Testis (tissue), 2 donors: ENCODE measurements around the gene ARID5B.

Experiments used
- POLR2A ChIP-seq: fragments of 450-650 bp; IDR thresholded peaks from one replicate; pipeline ENCODE4 v1.6.1; 2017; ENCODE audit warnings: antibody characterized with exemption, mild to moderate bottlenecking, moderate library complexity
- TF ChIP-seq, protein P1 (sequence below), 3 experiments: fragments of 450-650 bp in 2 of 3; fragments of 200-600 bp in 1 of 3; sonication (generic) in 1 of 3; IDR thresholded peaks; one replicate each; pipeline ENCODE4 v1.5.1; 2016 to 2019; ENCODE audit warnings: antibody characterized with exemption in 3 of 3, mild to moderate bottlenecking in 2 of 3, moderate library complexity in 1 of 3

DNA sequence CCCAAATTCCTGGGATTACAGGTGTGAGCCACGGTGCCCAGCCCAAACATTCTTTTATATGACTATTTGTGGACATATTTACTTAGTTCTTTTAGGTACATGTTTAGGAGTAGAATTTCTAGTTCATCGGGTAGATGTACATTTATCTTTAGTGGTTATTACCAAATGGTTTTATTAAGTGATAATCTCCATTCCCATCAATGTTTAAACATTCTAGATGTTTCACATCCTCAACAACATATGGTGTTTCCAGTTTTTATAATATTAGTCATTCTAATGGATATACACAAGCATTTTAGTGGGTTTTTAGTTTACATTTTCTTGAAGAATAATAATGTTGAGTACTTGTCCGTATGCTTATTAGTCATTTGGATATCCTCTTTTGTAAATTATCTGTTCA lies 235.4 kb downstream of the ARID5B start:
- TF ChIP-seq, protein P1, sequence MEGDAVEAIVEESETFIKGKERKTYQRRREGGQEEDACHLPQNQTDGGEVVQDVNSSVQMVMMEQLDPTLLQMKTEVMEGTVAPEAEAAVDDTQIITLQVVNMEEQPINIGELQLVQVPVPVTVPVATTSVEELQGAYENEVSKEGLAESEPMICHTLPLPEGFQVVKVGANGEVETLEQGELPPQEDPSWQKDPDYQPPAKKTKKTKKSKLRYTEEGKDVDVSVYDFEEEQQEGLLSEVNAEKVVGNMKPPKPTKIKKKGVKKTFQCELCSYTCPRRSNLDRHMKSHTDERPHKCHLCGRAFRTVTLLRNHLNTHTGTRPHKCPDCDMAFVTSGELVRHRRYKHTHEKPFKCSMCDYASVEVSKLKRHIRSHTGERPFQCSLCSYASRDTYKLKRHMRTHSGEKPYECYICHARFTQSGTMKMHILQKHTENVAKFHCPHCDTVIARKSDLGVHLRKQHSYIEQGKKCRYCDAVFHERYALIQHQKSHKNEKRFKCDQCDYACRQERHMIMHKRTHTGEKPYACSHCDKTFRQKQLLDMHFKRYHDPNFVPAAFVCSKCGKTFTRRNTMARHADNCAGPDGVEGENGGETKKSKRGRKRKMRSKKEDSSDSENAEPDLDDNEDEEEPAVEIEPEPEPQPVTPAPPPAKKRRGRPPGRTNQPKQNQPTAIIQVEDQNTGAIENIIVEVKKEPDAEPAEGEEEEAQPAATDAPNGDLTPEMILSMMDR (IDR thresholded peaks at IDR 0.05) = no peak
- TF ChIP-seq POLR2A = no peak
